GM21526 (cell line): ENCODE data around the gene PLAU.
"Not testable (repeated sequence)": the region's sequence is repeated elsewhere in the genome, so short reads cannot be mapped to it uniquely, and the experiment has no call there.

Experiments used
- ATAC-seq: cut with Tn5 transposase; IDR thresholded peaks from one replicate; pipeline ENCODE4 v1.9.1; 2021; ENCODE audit warnings: moderate library complexity; ENCODE audit not compliant: unreplicated experiment, low FRiP score

Gene PLAU

GRCh38 chr10:73876566-73876965, 34.4 kb upstream of the PLAU start:
- ATAC-seq = no peak

DNA sequence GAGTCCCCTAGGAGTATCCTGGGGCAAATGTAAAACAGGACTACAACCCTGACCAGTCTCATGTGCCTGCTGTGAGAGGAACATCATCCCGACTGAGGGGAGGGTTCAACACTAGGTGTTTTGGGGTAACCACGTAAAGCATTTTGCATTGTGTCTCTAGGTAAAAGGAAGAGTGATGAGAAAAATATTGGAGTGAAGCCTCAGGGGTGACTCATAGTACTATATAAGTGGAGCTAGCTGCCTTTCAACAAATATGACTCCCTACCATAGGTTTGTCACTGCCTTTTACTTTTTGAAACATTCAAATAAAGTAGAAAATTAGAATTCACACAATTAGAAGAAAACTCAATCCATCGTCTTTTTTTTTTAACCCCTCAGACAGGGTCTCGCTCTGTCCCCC, 34.0 kb upstream of the PLAU start:
- ATAC-seq = no peak

- no peak for ATAC-seq
Measured at GRCh38 chr10:73877533-73878160, 33.3 kb upstream of the PLAU start.

GRCh38 chr10:73878365-73878764, 32.6 kb upstream of the PLAU start:
- ATAC-seq = no peak

DNA sequence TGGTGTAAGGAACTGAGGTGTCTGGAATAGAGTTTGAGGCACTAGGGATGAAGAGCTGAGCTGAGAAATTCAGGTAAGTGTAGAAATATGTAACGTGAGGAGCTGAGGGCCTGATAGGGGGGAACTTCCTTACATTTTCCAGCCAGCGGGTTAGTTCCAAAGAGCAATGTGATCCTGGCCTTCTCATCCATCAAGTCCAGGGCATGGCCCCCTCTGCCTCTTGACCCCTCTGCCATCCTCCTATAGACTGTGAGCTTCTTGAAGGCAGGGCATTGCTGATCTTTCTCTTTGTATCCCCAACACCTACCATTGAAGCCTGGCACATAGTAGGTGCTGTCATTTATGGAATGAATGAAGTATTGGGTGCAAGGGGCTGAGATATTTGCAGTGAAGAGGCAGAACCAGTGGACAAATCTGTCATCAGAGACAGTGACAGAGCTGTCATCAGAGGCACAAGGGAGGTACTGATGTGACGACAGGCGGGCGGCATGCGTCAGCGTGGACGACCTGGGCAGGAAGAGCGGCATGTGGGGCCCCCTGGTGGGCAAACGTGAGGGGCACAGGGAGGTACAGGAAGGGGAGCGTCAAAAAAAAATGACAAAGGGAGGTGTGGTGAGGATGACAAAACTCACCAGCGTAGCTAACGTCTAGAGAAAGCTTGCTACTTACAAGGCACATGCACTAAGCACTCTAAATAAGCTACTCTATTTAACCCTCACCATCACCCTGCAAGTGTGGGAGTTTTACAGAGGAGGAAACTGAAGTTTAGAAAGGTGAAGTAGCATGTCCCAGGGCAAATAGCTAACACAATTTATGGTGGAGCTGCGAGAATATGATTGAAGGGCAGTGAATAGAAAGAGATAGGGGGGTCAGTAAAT, 31.4 kb upstream of the PLAU start:
- peak; percentile 76 for ATAC-seq

DNA sequence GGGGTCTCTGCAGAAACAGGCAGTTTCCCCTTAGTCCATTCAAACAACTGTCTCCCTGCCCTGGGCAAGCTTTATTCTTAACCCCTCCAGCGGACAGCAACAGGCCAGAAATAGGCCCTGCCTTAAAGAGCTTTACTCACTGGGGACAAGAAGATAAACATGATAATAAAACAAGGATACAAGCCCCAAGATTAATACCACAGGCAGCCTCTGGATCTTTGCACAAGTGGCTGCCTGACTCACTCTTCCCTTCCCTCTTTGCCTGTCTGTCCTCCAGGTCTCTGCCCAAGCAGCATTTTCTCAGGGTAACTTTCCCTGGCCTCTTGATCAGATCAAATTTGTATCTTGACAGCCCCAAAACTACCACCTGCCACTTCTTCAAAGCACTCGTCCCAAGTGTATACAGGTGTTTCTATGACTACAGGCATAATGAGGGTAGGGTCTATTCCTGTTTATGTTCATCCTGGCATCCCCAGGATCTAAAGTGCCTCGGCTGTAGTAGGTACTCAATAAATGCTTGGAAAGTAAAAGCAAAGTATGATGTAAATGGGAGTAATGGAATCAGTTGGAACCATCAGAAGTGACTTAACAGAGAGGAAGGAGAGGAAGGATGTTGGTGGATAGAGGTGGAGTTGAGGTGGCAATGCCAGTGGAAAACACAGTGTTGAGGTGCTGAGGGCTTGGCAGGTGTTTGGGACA, 29.6 kb upstream of the PLAU start:
- no peak for ATAC-seq

DNA sequence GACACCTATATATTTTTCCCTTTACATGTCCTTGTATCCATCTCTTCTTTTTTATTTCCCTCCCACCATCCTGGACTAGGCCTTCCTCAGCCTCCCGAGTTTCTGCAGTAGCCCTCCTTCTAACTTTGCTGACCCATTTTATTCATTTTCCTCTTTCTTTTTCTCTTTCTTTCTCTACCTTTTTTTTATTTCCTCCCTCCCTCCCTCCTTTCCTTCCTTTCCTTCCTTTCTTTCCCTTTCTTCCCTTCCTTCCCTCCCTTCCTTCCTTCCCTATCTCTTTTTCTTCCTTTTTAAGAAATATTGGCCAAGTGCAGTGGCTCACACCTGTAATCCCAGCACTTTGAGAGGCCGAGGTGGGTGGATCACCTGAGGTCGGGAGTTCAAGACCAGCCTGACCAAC, 26.9 kb upstream of the PLAU start:
- ATAC-seq = no peak

- ATAC-seq = no peak
Measured at GRCh38 chr10:73886085-73886529, 24.8 kb upstream of the PLAU start.

DNA sequence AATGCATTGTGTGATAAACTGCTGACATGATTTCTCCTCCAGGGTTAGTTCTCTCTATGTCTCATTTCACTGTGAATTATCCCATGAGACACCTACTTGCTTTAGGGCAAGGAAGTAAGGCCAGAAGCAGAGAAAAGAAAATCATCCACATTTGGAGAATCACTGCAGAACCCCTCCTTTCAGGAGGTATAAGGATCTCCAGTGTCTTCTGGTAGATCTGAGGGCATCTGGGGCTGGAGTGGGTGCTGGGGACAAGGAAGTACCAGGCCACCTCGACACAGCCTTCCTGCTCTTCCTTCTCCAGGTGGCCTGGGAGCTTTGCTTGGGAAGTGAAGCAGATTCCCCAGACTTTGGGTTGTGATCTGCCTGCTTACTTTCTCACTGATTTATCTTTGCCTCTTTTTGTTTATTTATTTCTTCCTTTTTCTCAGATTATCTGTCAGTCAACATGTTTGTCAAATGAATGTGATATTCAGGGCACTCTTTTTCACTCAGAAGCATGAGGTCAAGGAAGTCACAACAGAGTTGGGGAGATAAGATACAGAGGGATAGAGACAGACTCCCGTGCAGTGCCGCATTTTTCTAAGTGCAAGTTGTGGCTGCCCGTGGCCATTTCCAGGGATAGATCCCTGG, 24.2 kb upstream of the PLAU start:
- no peak for ATAC-seq

DNA sequence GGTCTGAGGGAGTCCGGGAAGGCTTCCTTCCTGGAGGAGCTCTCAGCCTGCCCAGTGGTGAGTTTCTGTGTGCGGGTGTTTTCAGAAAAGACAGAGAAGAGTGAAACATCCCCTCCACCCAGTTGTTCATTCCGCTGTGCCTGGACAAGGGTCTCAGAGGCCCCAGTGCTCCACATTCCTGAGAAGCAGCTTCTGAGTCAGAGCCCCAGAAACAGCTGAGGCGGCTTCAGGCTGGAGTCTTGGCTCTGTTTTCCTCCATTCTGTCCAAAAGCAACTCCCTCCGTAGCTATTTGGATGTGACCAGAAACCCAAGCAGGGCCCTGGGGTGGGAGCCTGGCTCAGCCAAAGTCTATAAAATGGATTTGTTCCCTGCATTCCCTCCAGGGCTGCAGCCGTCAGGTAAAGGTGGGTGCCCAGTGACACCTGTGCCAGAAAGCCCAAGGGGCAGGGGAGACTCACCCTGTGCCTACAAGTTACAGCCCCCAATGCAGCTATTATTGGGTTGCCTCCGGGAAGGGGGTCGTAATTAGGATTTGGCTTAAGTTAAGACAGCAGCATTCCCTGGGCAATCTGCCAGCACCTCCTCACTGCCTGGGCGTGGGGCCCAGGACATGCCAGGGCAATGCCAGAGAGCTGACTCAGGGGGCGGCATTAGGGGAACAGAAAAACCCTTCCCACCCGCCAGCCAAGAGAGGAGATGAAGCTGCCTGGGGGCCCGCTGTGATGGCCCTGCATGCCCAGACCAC, 23.5 kb upstream of the PLAU start:
- no peak for ATAC-seq

- ATAC-seq = no peak
Measured at GRCh38 chr10:73888514-73888913, 22.4 kb upstream of the PLAU start.

GRCh38 chr10:73889014-73889413, 21.9 kb upstream of the PLAU start:
- ATAC-seq = no peak

DNA sequence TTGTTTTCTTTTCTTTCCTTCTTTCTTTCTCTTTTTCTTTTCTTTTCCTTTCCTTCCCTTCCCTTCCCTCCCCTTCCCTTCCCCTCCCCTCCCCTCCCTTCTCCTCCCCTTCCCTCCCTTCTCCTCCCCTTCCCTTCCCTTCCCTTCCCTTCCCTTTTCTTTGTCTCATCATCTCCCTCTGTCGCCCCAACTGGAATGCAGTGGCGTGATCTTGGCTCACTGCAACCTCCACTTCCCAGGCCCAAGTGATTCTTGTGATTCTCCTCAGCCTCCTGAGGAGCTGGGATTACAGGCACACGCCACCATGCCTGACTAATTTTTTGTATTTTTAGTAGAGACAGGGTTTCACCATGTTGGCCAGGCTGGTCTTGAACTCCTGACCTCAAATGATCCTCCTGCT, 21.5 kb upstream of the PLAU start:
- not testable (repeated sequence) for ATAC-seq

DNA sequence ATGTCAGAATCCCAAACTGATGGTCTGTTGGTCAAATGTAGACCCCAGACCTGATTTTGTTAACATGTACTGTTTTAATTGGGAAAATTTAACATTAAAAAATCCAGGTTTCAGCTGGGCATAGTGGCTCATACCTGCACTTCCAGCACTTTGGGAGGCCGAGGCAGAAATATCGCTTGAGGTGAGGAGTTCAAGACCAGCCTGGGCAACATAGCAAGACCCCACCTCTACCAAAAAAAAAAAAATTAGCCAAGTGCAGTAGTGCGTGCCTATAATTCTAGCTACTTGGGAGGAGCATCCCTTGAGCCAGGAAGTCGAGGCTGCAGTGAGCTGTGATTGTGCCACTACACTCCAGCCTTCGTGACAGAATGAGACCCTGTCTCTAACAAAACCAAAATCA, 20.7 kb upstream of the PLAU start:
- no peak for ATAC-seq

- not testable (repeated sequence) for ATAC-seq
Measured at GRCh38 chr10:73890830-73891229, 20.1 kb upstream of the PLAU start.

DNA sequence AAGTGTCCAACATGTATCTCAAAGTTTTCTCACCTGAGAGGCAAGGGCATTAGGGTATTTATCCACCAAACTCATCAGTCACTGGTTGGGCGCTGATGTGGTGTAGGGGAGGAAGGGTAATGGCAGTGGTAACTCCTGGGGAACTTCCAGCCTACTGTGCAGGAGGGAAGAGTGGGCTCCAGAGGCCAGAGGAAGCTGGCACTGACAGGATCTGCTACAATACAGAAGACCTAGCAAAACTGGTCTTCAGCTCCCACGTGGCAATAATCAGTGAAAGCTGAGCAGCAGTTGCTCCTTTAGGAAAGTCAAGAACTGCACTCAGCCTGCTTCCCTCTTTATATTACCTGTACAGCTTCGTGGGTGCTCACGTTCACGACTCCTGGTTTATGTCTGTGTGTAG, 19.4 kb upstream of the PLAU start:
- no peak for ATAC-seq

DNA sequence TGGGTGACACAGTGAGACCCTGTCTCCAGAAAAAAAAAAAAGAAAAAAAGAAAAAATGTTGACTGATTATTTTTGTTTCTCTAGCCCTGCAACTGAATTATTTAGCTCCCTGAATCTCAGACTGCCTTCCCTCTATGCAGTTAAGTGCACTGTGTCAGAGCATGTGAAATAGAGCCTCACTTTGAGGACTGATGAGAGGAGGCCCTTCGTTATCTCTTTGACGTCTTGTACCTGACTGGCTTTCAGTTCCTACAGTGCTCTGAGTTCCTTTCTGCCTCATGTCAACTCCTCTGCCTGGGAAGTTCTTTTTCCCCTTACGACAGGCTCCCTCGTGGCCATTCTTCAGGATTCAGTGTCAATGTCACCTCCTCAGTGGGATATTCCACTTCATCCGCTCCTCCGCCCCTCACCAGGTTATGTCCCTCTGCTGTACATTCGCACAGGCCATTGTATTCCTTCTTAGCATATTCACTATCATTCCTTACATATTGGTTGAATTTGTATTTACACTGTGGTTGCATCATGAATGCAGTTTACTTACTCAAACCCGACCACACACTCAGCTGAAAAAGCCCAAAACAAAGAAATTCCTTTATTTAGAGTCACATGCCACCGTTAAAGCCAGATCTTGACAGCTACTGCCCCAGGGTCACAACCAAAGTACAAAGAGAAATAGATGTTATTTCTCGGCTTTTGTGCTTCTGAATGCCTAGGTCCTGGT, 18.5 kb upstream of the PLAU start:
- ATAC-seq = no peak

DNA sequence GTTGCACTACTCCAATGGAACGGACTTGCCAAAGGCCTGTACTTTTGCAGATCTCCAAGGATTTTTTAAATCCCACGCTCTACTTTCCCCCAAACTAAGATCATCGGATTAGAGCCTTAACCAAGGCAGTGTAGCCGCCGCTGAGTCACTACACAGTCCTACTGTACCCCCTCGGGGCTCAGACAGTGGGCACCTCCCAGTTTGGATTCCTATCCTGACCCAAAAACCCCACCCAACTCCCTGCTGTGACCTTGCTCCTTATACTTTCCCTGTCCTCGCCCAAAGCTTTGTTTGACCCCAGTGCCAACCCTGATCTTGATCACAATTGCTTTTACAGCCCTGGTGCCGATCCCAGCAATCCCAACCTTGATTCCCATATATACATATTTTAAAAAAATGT, 17.5 kb upstream of the PLAU start:
- no peak for ATAC-seq

- no peak for ATAC-seq
Measured at GRCh38 chr10:73894245-73894971, 16.5 kb upstream of the PLAU start.
